Thyroid gland (tissue), 4 donors: Measurements from ENCODE around the gene FAM117B. TPM values are rescaled to one million over a fixed set of nuclear protein-coding genes. Genes with fewer than 3 reads are reported as not detected.

Source experiments
- DNase-seq, 2 donors: peaks; one replicate each; pipeline ENCODE4 v3.0.0-alpha.2; 2019
- H3K27ac ChIP-seq, 3 donors: fragments of 200-600 bp; sonication (generic); 1 replicate in 2 of 3; 2 replicates in 1 of 3; pipeline ENCODE4 v1.5.1; 2016 to 2019; ENCODE audit warnings: mild to moderate bottlenecking in 1 of 3, moderate library complexity in 1 of 3
- H3K27me3 ChIP-seq: fragments of 200-600 bp; sonication (generic); one replicate; pipeline ENCODE4 v1.5.1; 2019
- H3K36me3 ChIP-seq, 2 donors: fragments of 200-600 bp; sonication (generic); one replicate each; pipeline ENCODE4 v1.5.1; 2016 to 2019
- H3K4me1 ChIP-seq, 2 donors: fragments of 200-600 bp; sonication (generic); one replicate each; pipeline ENCODE4 v1.5.1; 2017 to 2019
- H3K4me3 ChIP-seq, 3 donors: fragments of 200-600 bp; sonication (generic); replicated peaks in 1 of 3; 1 replicate in 2 of 3; 2 replicates in 1 of 3; pipeline ENCODE4 v1.5.1; 2016; ENCODE audit warnings: mild to moderate bottlenecking in 1 of 3
- H3K9me3 ChIP-seq: fragments of 200-600 bp; sonication (generic); one replicate; pipeline ENCODE4 v1.5.1; 2017
- POLR2A ChIP-seq, 2 donors: fragments of 450-650 bp; IDR thresholded peaks; one replicate each; pipeline ENCODE4 v1.6.1; 2017; ENCODE audit warnings: antibody characterized with exemption in 2 of 2, mild to moderate bottlenecking in 2 of 2, moderate library complexity in 1 of 2
- WGBS, 2 donors: methylation state at CpG; one replicate each; pipeline ENCODE4 v1.1.5; 2017; 5-methylcytosine and 5-hydroxymethylcytosine counted together
- intact Hi-C: fragments of 100-400 bp; cut with DNase I; formaldehyde crosslinking; loops from one replicate; pipeline ENCODE4 v1.15.1; 2023
- total RNA-seq, 4 donors: library from RNA; depleted of rRNA; stranded (reverse); fragments of >200 nt; gene quantifications; one replicate each; pipeline ENCODE4 v1.2.3, GENCODE V29; 2016
- TF ChIP-seq, protein P1 (sequence below), 6 experiments: fragments of 200-600 bp in 3 of 6; fragments of 450-650 bp in 3 of 6; sonication (generic) in 3 of 6; IDR thresholded peaks; one replicate each; pipeline ENCODE4 v1.5.1; 2016 to 2019; ENCODE audit warnings: antibody characterized with exemption in 6 of 6, mild to moderate bottlenecking in 2 of 6, inconsistent platforms in 1 of 6, moderate library complexity in 1 of 6

Gene FAM117B
- total RNA-seq, 4 donors from 2014 or later = 6.7 to 12.4 (median 7.7) TPM

DNA sequence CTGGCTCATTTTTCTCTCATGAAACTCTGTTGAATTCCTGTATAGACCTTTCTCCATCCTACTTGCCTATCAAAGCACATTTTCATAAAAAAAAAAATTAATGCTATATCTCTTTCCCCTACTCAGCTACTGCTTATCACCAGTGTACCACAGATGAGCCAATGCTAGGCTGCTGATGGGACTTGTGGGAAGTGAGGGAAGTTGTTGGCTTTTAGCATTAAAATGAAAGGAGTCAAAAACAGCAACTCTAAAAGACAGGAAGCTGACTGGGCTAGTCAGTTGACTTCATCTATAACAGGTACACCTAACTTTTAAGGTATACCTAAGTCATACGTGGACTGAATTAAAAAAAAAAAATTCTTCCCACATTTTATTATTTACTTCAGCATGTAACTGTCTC lies 102.1 kb downstream of the FAM117B start:
- no peak overlapping the region for H3K27ac ChIP-seq
- H3K27me3 ChIP-seq = no peaks in the 10 kb centered on the region
- H3K36me3 ChIP-seq = no peaks in the 10 kb centered on the region
- H3K9me3 ChIP-seq = no peaks in the 10 kb centered on the region
- intact Hi-C loops = no loop called here
- TF ChIP-seq POLR2A (IDR thresholded peaks at IDR 0.05) = no peak
- TF ChIP-seq, protein P1, sequence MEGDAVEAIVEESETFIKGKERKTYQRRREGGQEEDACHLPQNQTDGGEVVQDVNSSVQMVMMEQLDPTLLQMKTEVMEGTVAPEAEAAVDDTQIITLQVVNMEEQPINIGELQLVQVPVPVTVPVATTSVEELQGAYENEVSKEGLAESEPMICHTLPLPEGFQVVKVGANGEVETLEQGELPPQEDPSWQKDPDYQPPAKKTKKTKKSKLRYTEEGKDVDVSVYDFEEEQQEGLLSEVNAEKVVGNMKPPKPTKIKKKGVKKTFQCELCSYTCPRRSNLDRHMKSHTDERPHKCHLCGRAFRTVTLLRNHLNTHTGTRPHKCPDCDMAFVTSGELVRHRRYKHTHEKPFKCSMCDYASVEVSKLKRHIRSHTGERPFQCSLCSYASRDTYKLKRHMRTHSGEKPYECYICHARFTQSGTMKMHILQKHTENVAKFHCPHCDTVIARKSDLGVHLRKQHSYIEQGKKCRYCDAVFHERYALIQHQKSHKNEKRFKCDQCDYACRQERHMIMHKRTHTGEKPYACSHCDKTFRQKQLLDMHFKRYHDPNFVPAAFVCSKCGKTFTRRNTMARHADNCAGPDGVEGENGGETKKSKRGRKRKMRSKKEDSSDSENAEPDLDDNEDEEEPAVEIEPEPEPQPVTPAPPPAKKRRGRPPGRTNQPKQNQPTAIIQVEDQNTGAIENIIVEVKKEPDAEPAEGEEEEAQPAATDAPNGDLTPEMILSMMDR (IDR thresholded peaks at IDR 0.05) = no peak
- 98 to 100% methylated on average over 1 of the region's 1 CpG for WGBS, 2 donors
- H3K4me3 ChIP-seq = no peak overlapping the region
- H3K4me1 ChIP-seq = no peaks in the 10 kb centered on the region
- no peak for DNase-seq

DNA sequence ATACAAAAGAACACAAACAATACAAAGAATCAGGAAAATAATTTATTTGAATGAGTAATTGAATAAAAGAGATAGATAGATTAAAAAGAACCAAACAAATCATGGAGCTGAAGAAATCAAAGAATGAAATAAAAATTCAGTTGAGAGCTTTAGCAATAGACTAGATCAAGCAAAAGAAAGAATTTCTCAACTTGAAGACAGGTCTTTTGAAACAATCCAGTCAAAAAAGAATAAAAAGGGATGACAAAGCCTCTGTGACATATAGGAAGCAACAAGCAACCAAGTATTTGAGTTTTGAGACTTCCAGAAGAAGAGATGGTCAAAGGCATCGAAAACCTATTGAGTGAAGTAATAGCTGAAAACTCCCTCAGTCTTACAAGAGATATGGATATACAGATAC lies 108.8 kb downstream of the FAM117B start:
- 92 to 93% methylated on average over 1 of the region's 1 CpG for WGBS, 2 donors

DNA sequence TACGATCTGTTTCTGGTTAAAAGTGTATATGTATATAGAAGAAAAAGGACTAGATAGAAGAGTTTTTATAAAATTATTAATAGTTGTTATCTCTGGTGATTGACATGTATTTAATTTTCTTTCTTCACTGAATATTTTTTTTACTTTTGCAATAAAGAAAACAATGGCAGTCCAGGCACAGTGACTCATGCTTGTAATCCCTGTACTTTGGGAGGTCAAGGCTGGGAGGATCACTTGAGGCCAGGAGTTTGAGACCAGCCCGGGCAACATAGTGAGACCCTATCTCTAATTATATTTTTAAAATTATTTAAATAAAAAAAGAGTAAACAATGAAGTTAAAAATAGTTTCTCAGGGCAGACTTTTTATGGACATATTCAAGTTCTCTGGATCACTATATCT lies 114.7 kb downstream of the FAM117B start:
- no peak for TF ChIP-seq POLR2A (IDR thresholded peaks at IDR 0.05)
- TF ChIP-seq, protein P1 (IDR thresholded peaks at IDR 0.05) = no peak
- no peaks in the 10 kb centered on the region for H3K27me3 ChIP-seq
- intact Hi-C loops = no loop called here
- H3K27ac ChIP-seq = no peak overlapping the region
- DNase-seq = no peak
- H3K4me3 ChIP-seq = no peak overlapping the region
- WGBS, 2 donors = 93 to 95% methylated on average over 2 of the region's 2 CpGs
- no peaks in the 10 kb centered on the region for H3K4me1 ChIP-seq
- no peaks in the 10 kb centered on the region for H3K9me3 ChIP-seq
- no peaks in the 10 kb centered on the region for H3K36me3 ChIP-seq

More for the DNA sequence above, 108.8 kb downstream of the FAM117B start:
- Histone ChIP-seq H3K4me3 (no peak overlapping the region), H3K27me3 (no peaks in the 10 kb centered on the region), H3K27ac (no peak overlapping the region), H3K36me3 (no peaks in the 10 kb centered on the region), H3K9me3 (no peaks in the 10 kb centered on the region), H3K4me1 (no peaks in the 10 kb centered on the region)
- no peak for DNase-seq
- TF ChIP-seq POLR2A (IDR thresholded peaks at IDR 0.05) = no peak
- intact Hi-C loops = no loop called here

DNA sequence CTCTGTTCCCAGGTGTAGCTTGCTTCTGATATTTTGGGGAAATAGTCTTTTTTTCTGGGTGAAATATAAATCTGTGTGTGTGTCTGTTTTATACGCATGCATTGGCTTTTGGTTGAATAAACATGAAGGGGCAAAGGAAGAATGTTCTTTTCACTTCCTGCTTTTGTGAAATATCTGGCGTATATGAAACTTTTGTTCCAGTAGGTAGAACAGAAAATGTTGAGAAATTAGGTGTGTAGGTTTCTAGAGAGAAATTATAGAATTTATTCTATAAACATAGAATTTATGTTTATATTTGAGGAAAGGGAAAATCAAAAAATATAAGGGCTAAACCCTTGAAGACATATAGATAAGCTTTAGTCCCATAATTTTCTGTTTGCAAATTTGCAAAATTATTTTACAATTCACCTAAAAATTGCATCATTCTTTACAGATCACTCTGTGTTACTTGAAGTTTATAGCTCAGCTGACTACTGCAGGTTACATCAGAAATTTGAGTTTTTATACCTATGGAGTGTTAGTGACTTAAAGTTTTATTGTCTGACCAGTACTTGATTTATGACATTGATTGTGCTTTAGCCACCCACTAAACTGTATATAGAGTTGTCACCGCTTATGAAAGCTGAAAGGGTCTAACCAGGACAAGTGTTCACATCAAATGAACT lies 116.1 kb downstream of the FAM117B start:
- Histone ChIP-seq H3K27me3 (no peaks in the 10 kb centered on the region), H3K4me3 (no peak overlapping the region), H3K27ac (no peak overlapping the region), H3K9me3 (no peaks in the 10 kb centered on the region), H3K4me1 (peaks cover 0 to under 1% of the 10 kb centered on the region in 2 donors), H3K36me3 (no peaks in the 10 kb centered on the region)
- intact Hi-C loops = no loop called here
- 79 to 82% methylated on average over 3 of the region's 3 CpGs for WGBS, 2 donors
- DNase-seq = no peak
- TF ChIP-seq POLR2A (IDR thresholded peaks at IDR 0.05) = no peak
- TF ChIP-seq, protein P1 (IDR thresholded peaks at IDR 0.05) = no peak

DNA sequence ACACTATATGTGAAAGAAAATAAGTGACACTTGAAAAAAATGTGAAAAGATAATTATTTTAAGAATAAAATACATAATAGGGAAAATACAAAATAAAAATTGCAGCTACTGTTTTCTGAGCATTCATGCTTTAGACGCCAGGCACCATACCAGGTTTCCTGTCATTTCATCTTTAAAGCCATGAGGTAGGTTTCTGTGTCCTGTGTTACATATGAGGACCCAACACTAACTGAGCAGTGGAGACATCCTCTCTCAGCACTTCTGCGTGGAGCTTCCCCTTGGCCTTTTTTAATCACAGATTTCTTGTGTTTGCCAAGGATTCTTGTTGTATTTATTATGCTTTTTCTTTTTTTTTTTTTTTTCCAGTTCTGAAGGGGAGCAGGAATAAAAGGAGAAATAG lies 117.3 kb downstream of the FAM117B start:
- H3K4me1 ChIP-seq = peaks cover 9 to 11% of the 10 kb centered on the region in 2 donors
- no peak for TF ChIP-seq POLR2A (IDR thresholded peaks at IDR 0.05)
- TF ChIP-seq, protein P1 (IDR thresholded peaks at IDR 0.05) = no peak
- 75 to 80% methylated on average over 2 of the region's 2 CpGs for WGBS, 2 donors

More for the DNA sequence above, 117.3 kb downstream of the FAM117B start:
- Histone ChIP-seq H3K36me3 (no peaks in the 10 kb centered on the region), H3K27me3 (no peaks in the 10 kb centered on the region), H3K27ac (no peak overlapping the region), H3K4me3 (no peak overlapping the region), H3K9me3 (no peaks in the 10 kb centered on the region)
- intact Hi-C loops = no loop called here
- DNase-seq = no peak
